Gastrocnemius medialis (tissue), 4 donors: ENCODE results near the gene PGAM5. TPM values are rescaled to one million over a fixed set of nuclear protein-coding genes. Genes with fewer than 3 reads are reported as not detected.

Source experiments
- ATAC-seq, 2 donors: fragments of 150-250 bp; one replicate each; pipeline ENCODE4 v1.9.1; 2016
- DNase-seq, 2 donors: peaks; one replicate each; pipeline ENCODE4 v3.0.0-alpha.2; 2019
- H3K27ac ChIP-seq, 4 donors: fragments of 200-600 bp; sonication (generic); 1 replicate in 1 of 4; 2 replicates in 3 of 4; pipeline ENCODE4 v1.5.1; 2016 to 2018; ENCODE audit warnings: mild to moderate bottlenecking in 2 of 4, moderate library complexity in 1 of 4
- H3K27me3 ChIP-seq, 3 donors: fragments of 200-600 bp; sonication (generic) in 2 of 3; 1 replicate in 1 of 3; 2 replicates in 2 of 3; pipeline versions ENCODE4 v1.5.1 to v1.6.0; 2016 to 2019; ENCODE audit warnings: mild to moderate bottlenecking in 1 of 3, moderate library complexity in 1 of 3
- H3K36me3 ChIP-seq, 2 donors: fragments of 200-600 bp; sonication (generic) in 1 of 2; one replicate each; pipeline ENCODE4 v1.5.1; 2017 to 2018
- H3K4me1 ChIP-seq, 2 donors: fragments of 200-600 bp; sonication (generic) in 1 of 2; one replicate each; pipeline ENCODE4 v1.5.1; 2016 to 2017; ENCODE audit warnings: mild to moderate bottlenecking in 2 of 2
- H3K4me3 ChIP-seq, 4 donors: fragments of 200-600 bp; sonication (generic) in 3 of 4; 1 replicate in 1 of 4; 2 replicates in 3 of 4; pipeline ENCODE4 v1.5.1; 2016 to 2019; ENCODE audit warnings: mild to moderate bottlenecking in 2 of 4
- H3K9me3 ChIP-seq, 3 donors: fragments of 200-600 bp; sonication (generic) in 2 of 3; 1 replicate in 1 of 3; 2 replicates in 2 of 3; pipeline ENCODE4 v1.5.1; 2016 to 2019
- POLR2A ChIP-seq, 2 donors: fragments of 450-650 bp; IDR thresholded peaks; one replicate each; pipeline ENCODE4 v1.6.1; 2017; ENCODE audit warnings: antibody characterized with exemption in 2 of 2, mild to moderate bottlenecking in 2 of 2, moderate library complexity in 2 of 2
- in situ Hi-C, 4 donors: fragments of 200-750 bp; cut with MboI; loops; one replicate each; pipeline versions ENCODE4 v1.15.0 to v1.8.0; 2017; ENCODE audit warnings: low sequenced_read_pairs in 4 of 4
- intact Hi-C: fragments of 100-400 bp; cut with DNase I; formaldehyde crosslinking; loops from one replicate; pipeline ENCODE4 v1.15.1; 2023; ENCODE audit warnings: low total_unique reads
- total RNA-seq, 4 donors: library from RNA; depleted of rRNA; stranded (reverse); fragments of >200 nt; gene quantifications; one replicate each; pipeline versions ENCODE4 v1.1.0 to v1.2.3, GENCODE V29; 2016
- TF ChIP-seq, protein P1 (sequence below), 5 experiments: fragments of 450-650 bp in 3 of 5; fragments of 200-600 bp in 2 of 5; sonication (generic) in 2 of 5; IDR thresholded peaks in 4 of 5; conservative IDR thresholded peaks in 1 of 5; 1 replicate in 4 of 5; 2 replicates in 1 of 5; pipeline ENCODE4 v1.5.1; 2016 to 2019; ENCODE audit warnings: antibody characterized with exemption in 5 of 5, mild to moderate bottlenecking in 3 of 5, moderate library complexity in 3 of 5

PGAM5 gene
- total RNA-seq, 4 donors from 2014 or later: 36.6 to 75.1 (median 62.8) TPM

DNA sequence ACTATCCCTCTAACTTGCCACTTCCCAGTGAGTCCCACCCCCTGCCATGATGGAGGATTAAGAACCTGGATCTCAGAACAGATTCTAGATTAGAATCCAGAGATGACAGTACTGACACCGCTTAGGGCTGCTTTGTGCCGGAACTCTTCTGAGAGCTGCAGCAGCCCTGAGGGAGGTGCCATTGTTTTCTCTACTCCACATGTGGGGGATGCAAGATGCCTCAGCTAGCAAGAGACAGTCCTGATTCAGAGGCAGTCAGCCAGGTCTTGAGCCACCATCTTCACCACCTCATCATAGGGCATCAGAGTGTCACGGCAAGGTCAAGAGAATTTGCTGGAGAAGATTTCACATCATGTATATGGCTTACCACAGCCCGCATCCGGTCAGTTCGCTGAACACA, 3.4 kb upstream of the PGAM5 start:
- Histone ChIP-seq H3K4me1 (peaks cover 12 to 17% of the 10 kb centered on the region in 2 donors), H3K9me3 (no peaks in the 10 kb centered on the region), H3K27ac (no peak overlapping the region), H3K4me3 (no peak overlapping the region), H3K27me3 (no peaks in the 10 kb centered on the region), H3K36me3 (peaks cover 0 to 12% of the 10 kb centered on the region in 2 donors)
- DNase-seq (no peak), ATAC-seq (no peak)
- intact Hi-C loops (no loop called here), in situ Hi-C loops (no loop called here)
- no peak for TF ChIP-seq POLR2A (IDR thresholded peaks at IDR 0.05)
- TF ChIP-seq, protein P1, sequence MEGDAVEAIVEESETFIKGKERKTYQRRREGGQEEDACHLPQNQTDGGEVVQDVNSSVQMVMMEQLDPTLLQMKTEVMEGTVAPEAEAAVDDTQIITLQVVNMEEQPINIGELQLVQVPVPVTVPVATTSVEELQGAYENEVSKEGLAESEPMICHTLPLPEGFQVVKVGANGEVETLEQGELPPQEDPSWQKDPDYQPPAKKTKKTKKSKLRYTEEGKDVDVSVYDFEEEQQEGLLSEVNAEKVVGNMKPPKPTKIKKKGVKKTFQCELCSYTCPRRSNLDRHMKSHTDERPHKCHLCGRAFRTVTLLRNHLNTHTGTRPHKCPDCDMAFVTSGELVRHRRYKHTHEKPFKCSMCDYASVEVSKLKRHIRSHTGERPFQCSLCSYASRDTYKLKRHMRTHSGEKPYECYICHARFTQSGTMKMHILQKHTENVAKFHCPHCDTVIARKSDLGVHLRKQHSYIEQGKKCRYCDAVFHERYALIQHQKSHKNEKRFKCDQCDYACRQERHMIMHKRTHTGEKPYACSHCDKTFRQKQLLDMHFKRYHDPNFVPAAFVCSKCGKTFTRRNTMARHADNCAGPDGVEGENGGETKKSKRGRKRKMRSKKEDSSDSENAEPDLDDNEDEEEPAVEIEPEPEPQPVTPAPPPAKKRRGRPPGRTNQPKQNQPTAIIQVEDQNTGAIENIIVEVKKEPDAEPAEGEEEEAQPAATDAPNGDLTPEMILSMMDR (IDR thresholded peaks at IDR 0.05 in 4 of 5, conservative IDR thresholded peaks at IDR 0.05 in 1 of 5): no peak

DNA sequence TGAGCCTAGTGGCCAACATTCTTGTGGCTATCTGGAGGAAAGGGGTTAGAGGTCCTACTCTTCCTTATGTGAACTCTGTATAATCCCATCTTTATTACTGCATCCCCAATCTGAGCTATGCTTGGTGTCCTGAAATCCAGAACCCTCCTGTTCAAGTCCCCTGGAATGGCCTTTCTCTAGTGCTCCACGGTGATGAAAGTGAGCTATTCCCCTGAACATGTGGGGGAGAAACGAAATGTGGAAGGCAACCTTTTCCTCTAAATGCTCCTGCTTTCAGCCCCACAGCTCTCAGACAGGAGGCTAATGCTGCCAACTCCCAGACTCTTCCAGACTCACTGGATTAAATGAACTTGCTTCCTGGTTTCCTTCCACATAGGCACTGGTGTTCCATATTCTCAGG, 2.5 kb upstream of the PGAM5 start:
- H3K9me3 ChIP-seq: no peaks in the 10 kb centered on the region
- in situ Hi-C loops (no loop called here), intact Hi-C loops (no loop called here)
- no peak overlapping the region for H3K4me3 ChIP-seq
- H3K36me3 ChIP-seq: peaks cover 0 to 12% of the 10 kb centered on the region in 2 donors
- peaks cover 16 to 18% of the 10 kb centered on the region in 2 donors for H3K4me1 ChIP-seq
- no peak for DNase-seq
- TF ChIP-seq, protein P1 (IDR thresholded peaks at IDR 0.05 in 4 of 5, conservative IDR thresholded peaks at IDR 0.05 in 1 of 5): no peak
- no peak for TF ChIP-seq POLR2A (IDR thresholded peaks at IDR 0.05)
- H3K27me3 ChIP-seq: no peaks in the 10 kb centered on the region
- no peak overlapping the region for H3K27ac ChIP-seq
- ATAC-seq: no peak

DNA sequence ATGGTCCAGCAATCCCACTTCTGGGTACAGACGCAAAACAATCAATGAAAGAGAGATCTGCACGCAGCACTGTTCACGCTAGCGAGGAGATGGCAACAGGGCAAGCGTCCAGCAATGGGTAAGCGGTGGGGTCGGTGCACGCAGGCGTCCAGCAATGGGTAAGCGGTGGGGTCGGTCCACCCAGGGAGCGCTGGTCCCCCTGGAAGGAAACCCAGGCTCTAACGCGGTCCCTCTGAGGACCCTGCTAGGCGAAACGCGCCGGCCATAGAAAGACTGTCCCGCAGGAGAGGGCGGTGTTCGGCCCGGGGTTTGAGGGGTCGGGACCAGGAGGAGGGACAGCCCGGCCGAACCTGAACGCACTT, 618 bp upstream of the PGAM5 start:
- TF ChIP-seq, protein P1 (IDR thresholded peaks at IDR 0.05 in 4 of 5, conservative IDR thresholded peaks at IDR 0.05 in 1 of 5): no peak
- Histone ChIP-seq H3K27ac (peak overlapping the region; percentile 86 to 94 (median 90)), H3K36me3 (peaks cover 0 to 4% of the 10 kb centered on the region in 2 donors), H3K27me3 (no peaks in the 10 kb centered on the region), H3K9me3 (no peaks in the 10 kb centered on the region), H3K4me3 (peak overlapping the region; percentile 74 to 99 (median 89)), H3K4me1 (peaks cover 16 to 18% of the 10 kb centered on the region in 2 donors)
- intact Hi-C loops: loop anchor here (1.0 to 5.0 kb wide), 2 partner anchors 23 to 52 kb away; partner anchors contain the start of genes ANKLE2, POLE and PXMP2
- in situ Hi-C loops: no loop called here
- peak; percentile 6 to 31 for ATAC-seq
- DNase-seq: no peak

DNA sequence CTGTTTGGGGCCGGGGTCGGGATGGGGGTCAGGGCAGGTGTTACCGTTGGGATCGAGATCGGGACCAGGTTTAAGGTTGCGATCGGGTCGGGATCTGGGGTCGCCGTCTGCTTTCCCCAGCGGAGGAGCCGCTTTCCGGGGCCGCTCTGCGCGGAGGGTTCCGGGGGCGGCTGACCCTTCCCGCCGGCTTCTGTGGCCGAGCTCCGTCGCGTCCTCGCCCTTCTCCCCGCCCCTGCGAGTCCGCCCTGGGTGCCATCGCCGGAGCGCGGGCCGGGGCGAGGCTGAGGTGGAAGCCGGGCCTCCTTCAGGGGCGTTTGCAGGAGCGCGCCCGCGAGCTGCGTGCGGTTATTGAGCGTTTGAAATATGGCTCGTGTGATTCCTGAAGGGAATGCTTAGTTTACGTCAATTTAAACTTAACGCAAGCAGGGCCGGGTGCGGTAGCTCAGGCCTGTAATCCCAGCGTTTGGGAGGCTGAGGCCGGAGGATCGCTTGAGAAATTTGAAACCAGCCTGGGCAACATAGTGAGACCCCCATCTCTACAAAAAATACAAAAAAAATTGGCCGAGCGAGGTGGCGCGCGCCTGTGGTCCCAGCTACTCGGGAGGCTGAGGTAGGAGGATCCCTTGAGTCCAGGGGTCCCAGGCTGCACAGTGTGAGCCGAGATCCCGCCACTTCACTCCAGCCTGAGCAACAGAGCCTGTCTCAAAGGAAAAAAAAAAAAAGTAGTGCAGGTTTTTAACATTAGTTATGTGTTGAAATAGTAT, 620 bp downstream of the PGAM5 start:
- peak; percentile 24 to 25 for ATAC-seq
- in situ Hi-C loops (no loop called here), intact Hi-C loops (loop anchor here (5.0 kb wide), 1 partner anchor 51 kb away; the partner anchor contains the start of gene ANKLE2)
- Histone ChIP-seq H3K4me3 (peak overlapping the region; percentile 74 to 98 (median 87)), H3K36me3 (peaks cover 0 to 12% of the 10 kb centered on the region in 2 donors), H3K27me3 (no peaks in the 10 kb centered on the region), H3K27ac (peak overlapping the region; percentile 62 to 94 (median 88)), H3K9me3 (no peaks in the 10 kb centered on the region), H3K4me1 (peaks cover 16 to 18% of the 10 kb centered on the region in 2 donors)
- no peak for TF ChIP-seq POLR2A (IDR thresholded peaks at IDR 0.05)
- DNase-seq: no peak

DNA sequence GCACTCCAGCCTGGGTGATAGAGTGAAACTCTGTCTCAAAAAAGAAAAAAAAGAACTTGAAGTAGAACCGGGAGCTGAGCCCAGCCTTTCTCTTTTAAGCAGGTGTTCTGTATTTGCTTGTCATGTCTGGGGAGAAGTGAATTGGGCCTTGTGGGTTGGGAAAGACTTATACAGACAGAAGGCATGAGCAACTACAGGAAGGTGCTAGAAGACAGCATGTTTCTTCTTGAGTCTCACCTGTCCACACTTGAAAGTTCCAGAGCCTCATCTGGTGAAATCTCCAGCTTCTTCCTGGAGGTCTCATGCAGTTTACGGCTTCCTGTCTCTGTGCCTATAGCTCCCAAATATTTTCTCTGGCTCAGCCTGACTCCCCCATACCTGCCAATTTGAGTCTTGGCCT, 2.5 kb downstream of the PGAM5 start:
- in situ Hi-C loops: no loop called here
- no peaks in the 10 kb centered on the region for H3K9me3 ChIP-seq
- ATAC-seq: no peak

More for the DNA sequence above, 2.5 kb downstream of the PGAM5 start:
- intact Hi-C loops: loop anchor here (5.0 kb wide), 1 partner anchor 49 kb away; the partner anchor contains the start of gene ANKLE2
- Histone ChIP-seq H3K36me3 (peaks cover 0 to 31% of the 10 kb centered on the region in 2 donors), H3K4me3 (no peak overlapping the region), H3K4me1 (peaks cover 16 to 18% of the 10 kb centered on the region in 2 donors), H3K27ac (no peak overlapping the region), H3K27me3 (no peaks in the 10 kb centered on the region)
- TF ChIP-seq POLR2A (IDR thresholded peaks at IDR 0.05): no peak
- TF ChIP-seq, protein P1 (IDR thresholded peaks at IDR 0.05 in 4 of 5, conservative IDR thresholded peaks at IDR 0.05 in 1 of 5): no peak
- DNase-seq: no peak
